Measurements from ENCODE around the gene MPP4.

MPP4 gene

GRCh38 chr2:201660293-201660895 is 38.0 kb downstream of the MPP4 start:
- Histone ChIP-seq H3K4me1 (ENCODE audit: control insufficient read depth, low read depth, low read length) (no peaks in the 10 kb centered on the region), H3K27ac (ENCODE audit: low read depth, low read length) (no peak overlapping the region), H3K36me3 (ENCODE audit: control insufficient read depth, insufficient read depth, low read length) (no peaks in the 10 kb centered on the region), H2AK5ac (ENCODE audit: low read length) (no peak overlapping the region), H3K4me2 (ENCODE audit: low read length) (no peak overlapping the region), H2BK120ac (ENCODE audit: low read depth, low read length) (no peak overlapping the region), H3K9ac (ENCODE audit: low read length) (no peak overlapping the region), H4K5ac (ENCODE audit: low read length) (no peak overlapping the region), H3K56ac (ENCODE audit: low read length) (no peak overlapping the region), H3K79me1 (ENCODE audit: low read length) (no peaks in the 10 kb centered on the region), H3K18ac (ENCODE audit: low read length) (no peak overlapping the region), H2BK5ac (ENCODE audit: low read length) (no peak overlapping the region), H3K4ac (ENCODE audit: low read depth, low read length) (no peak overlapping the region), H2BK15ac (replicated peaks; ENCODE audit: low read depth) (no peak overlapping the region), H3K23ac (ENCODE audit: low read length) (no peak overlapping the region), H3K4me3 (ENCODE audit: low read length) (no peak overlapping the region), H4K8ac (ENCODE audit: low read depth, low read length) (no peak overlapping the region), H3K79me2 (ENCODE audit: control insufficient read depth, insufficient read depth, low read length) (no peaks in the 10 kb centered on the region), H3K27me3 (ENCODE audit: insufficient read depth, low read length, poor library complexity) (no peaks in the 10 kb centered on the region)
- no peak for DNase-seq
- no CpG with 5 or more reads among the region's 5 CpGs for WGBS (ENCODE audit: extremely low coverage, insufficient coverage, low lambda C conversion rate)

DNA sequence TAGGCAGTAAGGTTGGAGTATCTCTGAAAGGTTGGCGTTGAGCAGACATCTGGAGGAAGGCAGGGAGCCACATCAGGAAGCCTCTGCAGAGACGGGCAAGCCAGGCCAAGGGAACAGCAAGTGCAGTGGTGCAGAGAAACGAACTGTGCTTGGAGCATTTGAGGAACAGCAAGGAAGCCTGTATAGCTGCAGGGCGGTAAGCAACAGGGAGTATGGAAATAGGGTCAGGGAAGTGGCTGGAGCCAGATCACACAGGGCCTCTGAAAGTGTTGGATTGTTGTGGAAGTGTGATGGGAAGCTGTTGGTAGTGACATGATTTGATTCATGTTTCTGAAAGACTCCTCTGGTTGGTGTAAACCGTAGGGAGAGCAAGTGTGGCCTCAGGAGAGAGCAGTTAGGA is 41.7 kb downstream of the MPP4 start:
- H2BK5ac ChIP-seq (ENCODE audit: low read length), result no peak overlapping the region
- no peak overlapping the region for H3K4me3 ChIP-seq (ENCODE audit: low read length)
- no peak overlapping the region for H3K23ac ChIP-seq (ENCODE audit: low read length)
- peak; percentile 53 for DNase-seq
- H3K27ac ChIP-seq (ENCODE audit: low read depth, low read length), result no peak overlapping the region
- H2AK5ac ChIP-seq (ENCODE audit: low read length), result no peak overlapping the region
- no peak overlapping the region for H3K56ac ChIP-seq (ENCODE audit: low read length)
- H3K4me1 ChIP-seq (ENCODE audit: control insufficient read depth, low read depth, low read length), result no peaks in the 10 kb centered on the region
- no CpG with 5 or more reads among the region's 5 CpGs for WGBS (ENCODE audit: extremely low coverage, insufficient coverage, low lambda C conversion rate)
- H2BK120ac ChIP-seq (ENCODE audit: low read depth, low read length), result no peak overlapping the region
- H3K79me1 ChIP-seq (ENCODE audit: low read length), result no peaks in the 10 kb centered on the region
- H2BK15ac ChIP-seq (replicated peaks; ENCODE audit: low read depth), result no peak overlapping the region
- no peak overlapping the region for H3K18ac ChIP-seq (ENCODE audit: low read length)
- no peaks in the 10 kb centered on the region for H3K27me3 ChIP-seq (ENCODE audit: insufficient read depth, low read length, poor library complexity)
- no peak overlapping the region for H3K4me2 ChIP-seq (ENCODE audit: low read length)
- no peak overlapping the region for H3K4ac ChIP-seq (ENCODE audit: low read depth, low read length)
- no peak overlapping the region for H4K8ac ChIP-seq (ENCODE audit: low read depth, low read length)
- H3K79me2 ChIP-seq (ENCODE audit: control insufficient read depth, insufficient read depth, low read length), result no peaks in the 10 kb centered on the region
- no peaks in the 10 kb centered on the region for H3K36me3 ChIP-seq (ENCODE audit: control insufficient read depth, insufficient read depth, low read length)
- no peak overlapping the region for H3K9ac ChIP-seq (ENCODE audit: low read length)
- no peak overlapping the region for H4K5ac ChIP-seq (ENCODE audit: low read length)

- H3K56ac ChIP-seq (ENCODE audit: low read length), result no peak overlapping the region
- H3K4me1 ChIP-seq (ENCODE audit: control insufficient read depth, low read depth, low read length), result no peaks in the 10 kb centered on the region
- H3K4ac ChIP-seq (ENCODE audit: low read depth, low read length), result no peak overlapping the region
- no peak overlapping the region for H3K4me3 ChIP-seq (ENCODE audit: low read length)
- DNase-seq, result no peak
- H3K36me3 ChIP-seq (ENCODE audit: control insufficient read depth, insufficient read depth, low read length), result no peaks in the 10 kb centered on the region
- H3K27ac ChIP-seq (ENCODE audit: low read depth, low read length), result no peak overlapping the region
- H2BK120ac ChIP-seq (ENCODE audit: low read depth, low read length), result no peak overlapping the region
- no peak overlapping the region for H2AK5ac ChIP-seq (ENCODE audit: low read length)
- no peak overlapping the region for H3K18ac ChIP-seq (ENCODE audit: low read length)
- H3K27me3 ChIP-seq (ENCODE audit: insufficient read depth, low read length, poor library complexity), result no peaks in the 10 kb centered on the region
- H3K4me2 ChIP-seq (ENCODE audit: low read length), result no peak overlapping the region
- H3K79me1 ChIP-seq (ENCODE audit: low read length), result no peaks in the 10 kb centered on the region
- WGBS (ENCODE audit: extremely low coverage, insufficient coverage, low lambda C conversion rate), result no CpG with 5 or more reads among the region's 11 CpGs
- H3K23ac ChIP-seq (ENCODE audit: low read length), result no peak overlapping the region
- no peak overlapping the region for H4K5ac ChIP-seq (ENCODE audit: low read length)
- no peak overlapping the region for H2BK5ac ChIP-seq (ENCODE audit: low read length)
- H2BK15ac ChIP-seq (replicated peaks; ENCODE audit: low read depth), result no peak overlapping the region
- no peak overlapping the region for H4K8ac ChIP-seq (ENCODE audit: low read depth, low read length)
- H3K9ac ChIP-seq (ENCODE audit: low read length), result no peak overlapping the region
- no peaks in the 10 kb centered on the region for H3K79me2 ChIP-seq (ENCODE audit: control insufficient read depth, insufficient read depth, low read length)
These were observed 42.3 kb downstream of the MPP4 start for GRCh38 chr2:201656102-201656501.

DNA sequence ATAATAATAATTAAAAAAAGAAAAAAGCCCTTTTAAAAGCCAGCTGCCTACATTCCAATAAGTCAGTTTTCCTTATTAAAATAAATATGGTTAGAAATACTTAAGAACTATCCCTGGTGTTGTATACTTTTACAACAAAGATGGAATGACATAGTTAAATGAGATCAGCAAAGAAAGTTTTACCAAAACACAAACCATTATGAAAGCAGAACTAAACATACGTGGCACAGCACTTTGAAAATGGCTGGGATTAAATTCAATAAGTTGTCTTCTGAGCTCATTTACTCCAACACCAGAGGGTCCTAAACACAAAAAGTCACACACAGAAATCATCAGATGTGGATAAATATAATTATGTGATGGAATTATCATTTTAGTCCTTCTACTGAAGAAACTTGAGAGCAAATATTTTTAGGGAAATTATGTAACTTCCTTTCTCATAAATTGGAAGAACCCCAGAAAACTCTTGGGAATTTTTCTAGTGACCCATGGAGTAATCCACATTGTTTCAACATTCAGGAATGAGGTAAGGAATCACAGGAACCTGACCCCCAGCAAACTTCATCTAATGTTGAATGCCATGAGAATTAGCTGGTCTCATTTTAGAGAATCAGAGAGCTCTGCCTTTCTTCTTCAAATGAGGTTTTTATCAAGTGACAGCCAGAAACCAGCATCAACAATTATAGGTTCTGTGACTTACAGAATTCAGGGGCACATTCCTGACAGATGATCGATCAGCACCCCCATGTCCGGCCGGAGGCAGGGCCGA is 43.6 kb downstream of the MPP4 start:
- H3K4me3 ChIP-seq (ENCODE audit: low read length), result no peak overlapping the region
- H4K8ac ChIP-seq (ENCODE audit: low read depth, low read length), result no peak overlapping the region
- H2BK120ac ChIP-seq (ENCODE audit: low read depth, low read length), result no peak overlapping the region
- no peak overlapping the region for H3K4ac ChIP-seq (ENCODE audit: low read depth, low read length)
- H3K23ac ChIP-seq (ENCODE audit: low read length), result no peak overlapping the region
- no peaks in the 10 kb centered on the region for H3K79me1 ChIP-seq (ENCODE audit: low read length)
- no peak overlapping the region for H3K56ac ChIP-seq (ENCODE audit: low read length)
- no peak overlapping the region for H2AK5ac ChIP-seq (ENCODE audit: low read length)
- H3K27ac ChIP-seq (ENCODE audit: low read depth, low read length), result no peak overlapping the region
- DNase-seq, result no peak
- no peak overlapping the region for H3K4me2 ChIP-seq (ENCODE audit: low read length)
- no peaks in the 10 kb centered on the region for H3K79me2 ChIP-seq (ENCODE audit: control insufficient read depth, insufficient read depth, low read length)
- no peaks in the 10 kb centered on the region for H3K27me3 ChIP-seq (ENCODE audit: insufficient read depth, low read length, poor library complexity)
- no peak overlapping the region for H3K9ac ChIP-seq (ENCODE audit: low read length)
- H2BK5ac ChIP-seq (ENCODE audit: low read length), result no peak overlapping the region
- WGBS (ENCODE audit: extremely low coverage, insufficient coverage, low lambda C conversion rate), result no CpG with 5 or more reads among the region's 5 CpGs
- no peaks in the 10 kb centered on the region for H3K4me1 ChIP-seq (ENCODE audit: control insufficient read depth, low read depth, low read length)
- no peak overlapping the region for H2BK15ac ChIP-seq (replicated peaks; ENCODE audit: low read depth)
- H4K5ac ChIP-seq (ENCODE audit: low read length), result no peak overlapping the region
- H3K36me3 ChIP-seq (ENCODE audit: control insufficient read depth, insufficient read depth, low read length), result no peaks in the 10 kb centered on the region
- H3K18ac ChIP-seq (ENCODE audit: low read length), result no peak overlapping the region

- Histone ChIP-seq H3K27me3 (ENCODE audit: insufficient read depth, low read length, poor library complexity) (no peaks in the 10 kb centered on the region), H2AK5ac (ENCODE audit: low read length) (no peak overlapping the region), H2BK5ac (ENCODE audit: low read length) (no peak overlapping the region), H3K23ac (ENCODE audit: low read length) (no peak overlapping the region), H3K4me3 (ENCODE audit: low read length) (no peak overlapping the region), H3K36me3 (ENCODE audit: control insufficient read depth, insufficient read depth, low read length) (no peaks in the 10 kb centered on the region), H3K9ac (ENCODE audit: low read length) (no peak overlapping the region), H4K5ac (ENCODE audit: low read length) (no peak overlapping the region), H3K4me2 (ENCODE audit: low read length) (no peak overlapping the region), H3K79me1 (ENCODE audit: low read length) (no peaks in the 10 kb centered on the region), H4K8ac (ENCODE audit: low read depth, low read length) (no peak overlapping the region), H3K79me2 (ENCODE audit: control insufficient read depth, insufficient read depth, low read length) (no peaks in the 10 kb centered on the region), H3K4me1 (ENCODE audit: control insufficient read depth, low read depth, low read length) (no peaks in the 10 kb centered on the region), H2BK15ac (replicated peaks; ENCODE audit: low read depth) (no peak overlapping the region), H3K27ac (ENCODE audit: low read depth, low read length) (no peak overlapping the region), H3K4ac (ENCODE audit: low read depth, low read length) (no peak overlapping the region), H3K18ac (ENCODE audit: low read length) (no peak overlapping the region), H3K56ac (ENCODE audit: low read length) (no peak overlapping the region), H2BK120ac (ENCODE audit: low read depth, low read length) (no peak overlapping the region)
- WGBS (ENCODE audit: extremely low coverage, insufficient coverage, low lambda C conversion rate), result no CpG with 5 or more reads among the region's 6 CpGs
- no peak for DNase-seq
These were observed 45.2 kb downstream of the MPP4 start for GRCh38 chr2:201653221-201653620.
